NCI-H1930 (cell line): Measurements from ENCODE around the gene B4GALT2.

ENCODE experiments used
- DNase-seq, 2 experiments: peaks; one replicate each; lab custom pipeline; 2025; lab: John Stamatoyannopoulos, UW

B4GALT2 gene

DNA sequence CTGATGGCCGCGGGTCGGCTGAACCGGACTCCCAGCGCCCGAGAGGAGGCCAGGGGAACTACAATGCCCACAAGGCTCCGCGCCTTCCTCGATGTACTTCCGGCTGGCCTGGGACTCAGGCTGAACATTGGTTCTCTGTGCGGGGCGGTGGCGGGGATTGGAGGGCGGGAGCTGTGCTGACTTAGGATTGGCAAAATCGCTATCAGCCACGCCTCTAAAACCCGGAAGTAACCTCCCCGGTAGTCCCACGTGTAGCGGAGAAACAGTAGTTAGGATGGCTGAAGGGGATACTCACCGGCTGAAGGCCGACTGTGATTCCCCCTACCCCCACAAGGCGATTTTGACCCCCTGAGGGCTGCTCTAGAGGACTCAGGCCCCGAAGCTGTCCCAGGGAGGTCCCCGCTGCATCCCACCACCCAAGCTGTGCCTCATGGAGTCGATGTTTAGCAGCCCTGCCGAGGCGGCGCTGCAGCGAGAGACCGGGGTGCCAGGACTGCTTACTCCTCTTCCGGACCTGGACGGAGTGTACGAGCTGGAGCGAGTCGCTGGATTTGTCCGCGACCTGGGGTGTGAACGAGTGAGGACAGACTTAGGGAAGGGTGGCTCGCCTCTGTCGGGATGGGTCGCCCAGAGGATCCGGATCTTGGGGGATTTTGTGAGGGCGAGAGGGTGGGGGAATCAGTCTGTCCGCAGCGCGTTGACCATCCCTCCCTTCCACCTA, 9.1 kb upstream of the B4GALT2 start, which contains the start of gene DPH2:
Gene DPH2 (plus strand): TSS at position 265 of the 721 bp plus-strand sequence. CDS start 166 bp downstream, at position 431.
- DNase-seq = peak; percentile 94 to 95

DNA sequence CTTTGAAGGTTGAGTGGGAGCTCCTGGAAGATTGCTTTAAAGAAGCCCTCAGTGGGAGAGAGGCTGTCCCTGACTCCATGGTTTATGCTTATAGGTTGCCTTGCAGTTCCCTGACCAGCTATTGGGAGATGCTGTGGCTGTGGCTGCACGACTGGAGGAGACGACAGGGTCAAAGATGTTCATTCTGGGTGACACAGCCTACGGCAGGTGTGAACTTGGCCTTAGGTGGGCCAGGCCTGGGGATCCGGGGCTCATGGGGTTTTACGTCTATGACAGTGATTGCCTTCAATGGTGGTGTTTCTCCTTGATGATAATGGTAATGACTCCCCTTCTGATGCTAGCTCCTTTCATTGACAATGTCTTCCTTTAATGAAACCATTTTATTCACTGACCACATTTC, 8.5 kb upstream of the B4GALT2 start:
- no peak for DNase-seq

DNA sequence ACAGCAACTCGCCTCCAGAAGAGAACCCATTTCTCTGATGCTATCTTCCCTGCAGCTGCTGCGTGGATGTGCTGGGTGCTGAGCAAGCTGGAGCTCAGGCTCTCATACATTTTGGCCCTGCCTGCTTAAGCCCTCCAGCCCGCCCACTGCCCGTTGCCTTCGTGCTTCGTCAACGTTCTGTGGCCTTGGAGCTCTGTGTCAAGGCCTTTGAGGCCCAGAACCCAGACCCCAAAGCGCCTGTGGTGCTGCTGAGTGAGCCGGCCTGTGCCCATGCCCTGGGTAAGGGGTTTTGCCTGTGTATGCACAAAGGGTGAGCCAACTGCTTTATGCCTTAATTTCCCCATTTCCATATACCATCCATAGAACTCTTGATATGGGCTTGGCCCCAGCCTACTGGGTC, 8.1 kb upstream of the B4GALT2 start:
- DNase-seq = no peak

DNA sequence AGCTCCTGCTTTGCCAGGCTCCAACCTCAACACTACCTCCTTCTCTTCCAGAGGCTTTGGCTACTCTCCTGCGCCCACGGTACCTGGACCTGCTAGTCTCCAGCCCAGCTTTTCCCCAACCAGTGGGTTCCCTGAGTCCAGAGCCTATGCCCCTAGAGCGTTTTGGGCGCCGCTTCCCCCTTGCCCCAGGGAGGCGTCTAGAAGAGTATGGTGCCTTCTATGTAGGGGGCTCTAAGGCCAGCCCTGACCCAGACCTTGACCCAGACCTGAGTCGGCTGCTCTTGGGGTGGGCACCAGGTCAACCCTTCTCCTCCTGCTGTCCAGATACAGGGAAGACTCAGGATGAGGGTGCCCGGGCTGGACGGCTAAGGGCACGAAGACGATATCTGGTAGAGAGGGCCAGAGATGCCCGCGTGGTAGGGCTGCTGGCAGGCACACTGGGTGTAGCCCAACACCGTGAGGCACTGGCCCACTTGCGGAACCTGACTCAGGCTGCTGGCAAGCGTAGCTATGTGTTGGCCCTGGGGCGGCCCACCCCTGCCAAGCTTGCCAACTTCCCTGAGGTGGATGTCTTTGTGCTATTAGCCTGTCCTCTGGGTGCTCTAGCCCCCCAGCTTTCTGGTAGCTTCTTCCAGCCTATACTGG, 7.6 kb upstream of the B4GALT2 start:
- no peak for DNase-seq

DNA sequence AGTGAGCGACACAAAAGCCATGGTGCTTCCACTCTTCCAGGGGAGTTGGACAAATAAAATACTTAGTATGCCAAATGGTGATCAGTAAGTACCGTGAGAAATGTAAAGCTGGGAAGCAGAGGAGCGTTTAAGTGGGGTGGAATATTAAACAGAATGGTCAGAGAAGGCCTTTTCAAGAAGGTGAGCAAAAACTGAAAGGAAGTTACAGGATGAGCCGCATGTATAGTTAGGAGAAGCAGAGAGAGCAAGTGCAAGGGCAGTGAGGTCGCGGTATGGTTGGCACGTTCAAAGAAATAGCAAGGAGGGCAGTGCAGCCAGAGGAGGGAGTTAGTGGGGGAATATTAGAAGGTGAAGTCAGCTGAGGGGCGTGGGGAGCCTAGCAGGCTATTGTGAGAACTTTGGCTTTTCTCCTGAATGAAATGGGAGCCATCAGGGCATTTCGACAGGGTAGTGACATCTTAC, 5.0 kb upstream of the B4GALT2 start:
- DNase-seq = no peak

DNA sequence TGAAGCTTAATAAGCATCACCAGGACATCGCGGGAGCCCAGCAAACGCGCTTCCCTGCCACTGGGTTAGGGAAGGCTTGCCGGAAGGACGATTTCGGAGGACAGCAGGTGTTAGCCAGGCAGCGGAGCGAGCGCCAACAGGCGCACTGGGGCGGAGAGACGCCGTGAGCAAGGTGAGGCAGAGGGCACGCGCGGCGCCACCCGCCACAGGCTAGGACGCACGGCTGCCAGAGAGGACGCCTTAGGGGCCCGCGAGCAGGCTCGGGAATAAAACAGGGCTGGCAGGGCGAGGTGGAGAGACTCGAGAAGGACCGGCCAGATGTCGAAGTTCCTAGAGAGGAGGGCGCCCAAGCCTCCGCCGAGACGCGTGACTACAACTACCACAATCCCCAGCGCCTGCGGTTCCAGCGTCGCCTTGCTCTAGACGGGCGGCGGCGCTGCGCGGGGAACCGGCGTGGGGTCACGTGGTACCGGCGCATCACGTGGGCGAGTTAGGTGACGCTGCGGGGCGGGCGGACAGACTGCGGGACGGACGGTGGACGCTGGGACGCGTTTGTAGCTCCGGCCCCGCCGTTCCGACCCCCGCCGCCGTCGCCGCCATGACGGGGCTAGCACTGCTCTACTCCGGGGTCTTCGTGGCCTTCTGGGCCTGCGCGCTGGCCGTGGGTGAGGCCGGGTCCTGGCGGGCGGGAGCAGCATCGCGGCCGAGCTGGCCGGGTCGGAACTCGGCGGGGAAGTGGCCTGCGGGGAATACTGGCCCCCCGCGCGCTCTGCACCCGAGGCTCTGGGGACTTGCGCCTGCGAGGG, 4.4 kb upstream of the B4GALT2 start, which contains the start of gene ATP6V0B:
Gene ATP6V0B (plus strand): TSS at position 518 of the 806 bp plus-strand sequence. CDS start 81 bp downstream, at position 599.
- peak; percentile 83 to 92 for DNase-seq

DNA sequence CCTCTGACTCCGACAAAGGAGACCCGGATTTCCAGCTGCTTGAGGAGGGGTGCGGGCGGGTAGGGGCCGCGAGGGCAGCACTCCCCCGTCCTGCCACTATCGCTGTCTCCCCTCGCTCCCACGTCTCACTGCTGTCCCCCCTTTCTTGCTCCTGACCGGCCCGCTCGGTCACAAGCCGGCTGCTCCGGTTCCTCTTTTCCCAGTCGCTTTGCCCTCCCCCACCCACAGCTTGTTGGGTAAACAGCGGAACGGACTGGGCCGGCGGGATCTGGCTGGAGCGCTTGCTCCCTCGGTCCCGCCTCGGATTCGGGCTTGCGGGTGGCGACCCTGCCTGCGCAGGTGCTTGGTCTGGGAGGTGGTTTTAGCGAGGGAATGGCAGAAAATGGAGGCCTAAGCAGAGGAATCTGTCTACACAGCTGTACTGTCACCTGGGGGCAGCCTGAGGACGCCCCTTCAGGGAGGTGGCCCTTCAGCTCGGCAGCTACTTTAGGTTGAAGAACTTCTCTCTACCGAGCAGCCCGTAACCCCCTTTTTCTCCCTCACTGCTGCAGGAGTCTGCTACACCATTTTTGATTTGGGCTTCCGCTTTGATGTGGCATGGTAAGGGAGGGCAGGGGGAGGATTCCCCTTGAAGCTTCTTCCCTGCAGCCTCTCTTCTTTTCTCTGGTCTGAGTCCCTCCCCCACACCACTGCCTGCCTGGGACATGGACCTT, 3.6 kb upstream of the B4GALT2 start:
- DNase-seq = no peak

DNA sequence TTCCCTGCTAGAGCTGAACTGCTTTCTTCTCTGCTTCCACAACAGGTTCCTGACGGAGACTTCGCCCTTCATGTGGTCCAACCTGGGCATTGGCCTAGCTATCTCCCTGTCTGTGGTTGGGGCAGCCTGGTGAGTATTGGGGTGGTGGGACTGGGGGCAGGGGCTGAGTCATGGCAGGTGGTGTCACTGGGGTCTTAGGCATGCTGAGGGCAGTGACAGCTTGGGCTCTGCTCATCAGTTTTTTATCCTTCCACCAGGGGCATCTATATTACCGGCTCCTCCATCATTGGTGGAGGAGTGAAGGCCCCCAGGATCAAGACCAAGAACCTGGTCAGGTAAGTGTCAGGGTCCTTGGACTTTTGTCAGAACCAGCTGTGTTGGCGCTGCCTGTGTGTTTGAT, 3.0 kb upstream of the B4GALT2 start:
- no peak for DNase-seq

DNA sequence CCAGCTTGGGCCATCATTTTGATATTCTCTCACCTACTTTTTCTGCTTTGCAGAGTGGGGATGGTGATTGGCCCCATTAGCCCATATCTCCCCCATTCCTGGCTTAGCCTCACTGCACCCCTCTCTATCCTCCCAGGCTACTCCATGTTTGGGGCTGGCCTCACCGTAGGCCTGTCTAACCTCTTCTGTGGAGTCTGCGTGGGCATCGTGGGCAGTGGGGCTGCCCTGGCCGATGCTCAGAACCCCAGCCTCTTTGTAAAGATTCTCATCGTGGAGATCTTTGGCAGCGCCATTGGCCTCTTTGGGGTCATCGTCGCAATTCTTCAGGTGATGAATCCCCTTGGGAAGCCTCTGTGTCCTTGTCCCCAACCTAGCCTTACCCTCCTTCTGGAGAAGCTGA, 2.1 kb upstream of the B4GALT2 start:
- no peak for DNase-seq

DNA sequence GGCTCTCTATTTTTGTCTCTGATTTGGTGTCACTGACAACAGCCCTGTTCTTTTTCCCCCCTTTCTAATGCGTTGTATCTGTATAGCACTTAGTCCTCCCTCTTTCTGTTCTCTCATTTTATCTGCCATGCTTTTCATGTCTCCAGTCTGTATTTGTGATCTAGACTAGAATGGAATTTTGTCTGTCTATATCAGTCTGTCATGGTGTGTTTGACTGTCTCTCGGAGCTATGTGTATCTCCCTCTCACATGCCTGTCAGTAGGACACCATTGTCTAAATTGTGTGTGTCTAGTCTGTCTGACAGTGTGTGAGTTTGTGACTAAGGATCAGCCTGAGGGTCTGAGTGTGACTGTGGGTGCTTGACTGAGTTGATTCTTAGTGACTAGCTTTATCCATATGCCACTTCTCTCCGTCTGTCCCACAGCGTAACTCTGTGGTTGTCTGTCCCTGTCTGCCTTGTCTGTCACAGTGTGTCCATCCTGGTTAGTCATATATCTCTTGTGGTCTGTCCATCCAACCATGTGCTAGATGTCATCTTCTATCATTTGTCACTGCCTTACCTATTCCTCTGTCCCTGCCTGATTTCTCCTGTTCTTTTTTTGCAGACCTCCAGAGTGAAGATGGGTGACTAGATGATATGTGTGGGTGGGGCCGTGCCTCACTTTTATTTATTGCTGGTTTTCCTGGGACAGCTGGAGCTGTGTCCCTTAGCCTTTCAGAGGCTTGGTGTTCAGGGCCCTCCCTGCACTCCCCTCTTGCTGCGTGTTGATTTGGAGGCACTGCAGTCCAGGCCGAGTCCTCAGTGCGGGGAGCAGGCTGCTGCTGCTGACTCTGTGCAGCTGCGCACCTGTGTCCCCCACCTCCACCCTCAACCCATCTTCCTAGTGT, 1.4 kb upstream of the B4GALT2 start:
- no peak for DNase-seq

DNA sequence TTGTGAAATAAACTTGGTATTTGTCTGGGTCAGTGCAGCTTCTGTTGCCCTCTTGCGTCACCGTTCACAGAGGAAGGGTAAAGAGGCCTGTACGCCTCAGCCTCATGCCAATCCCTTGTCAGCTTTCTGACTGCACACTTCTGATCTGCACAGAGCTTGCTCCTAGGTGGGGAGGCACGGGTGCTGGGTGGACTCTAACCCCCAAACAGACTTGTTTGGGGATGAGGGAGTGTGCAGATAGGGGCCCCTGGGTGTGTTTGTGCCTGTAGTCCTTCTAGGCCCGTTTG, 803 bp upstream of the B4GALT2 start:
- no peak for DNase-seq

DNA sequence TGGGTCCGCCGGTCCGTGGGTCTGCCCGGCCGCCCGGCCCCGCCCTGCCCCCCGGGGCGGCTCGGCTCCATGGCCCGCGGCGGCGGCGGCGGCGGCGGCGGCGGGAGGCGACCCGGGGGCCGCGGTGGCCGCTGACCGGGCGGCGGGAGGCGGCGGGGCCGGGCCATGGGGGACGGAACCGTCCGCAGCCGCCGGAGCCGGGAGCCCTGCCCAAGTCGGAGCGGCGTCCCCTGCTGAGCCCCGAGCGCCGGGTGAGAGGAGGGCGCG, 184 bp downstream of the B4GALT2 start:
- DNase-seq = no peak

DNA sequence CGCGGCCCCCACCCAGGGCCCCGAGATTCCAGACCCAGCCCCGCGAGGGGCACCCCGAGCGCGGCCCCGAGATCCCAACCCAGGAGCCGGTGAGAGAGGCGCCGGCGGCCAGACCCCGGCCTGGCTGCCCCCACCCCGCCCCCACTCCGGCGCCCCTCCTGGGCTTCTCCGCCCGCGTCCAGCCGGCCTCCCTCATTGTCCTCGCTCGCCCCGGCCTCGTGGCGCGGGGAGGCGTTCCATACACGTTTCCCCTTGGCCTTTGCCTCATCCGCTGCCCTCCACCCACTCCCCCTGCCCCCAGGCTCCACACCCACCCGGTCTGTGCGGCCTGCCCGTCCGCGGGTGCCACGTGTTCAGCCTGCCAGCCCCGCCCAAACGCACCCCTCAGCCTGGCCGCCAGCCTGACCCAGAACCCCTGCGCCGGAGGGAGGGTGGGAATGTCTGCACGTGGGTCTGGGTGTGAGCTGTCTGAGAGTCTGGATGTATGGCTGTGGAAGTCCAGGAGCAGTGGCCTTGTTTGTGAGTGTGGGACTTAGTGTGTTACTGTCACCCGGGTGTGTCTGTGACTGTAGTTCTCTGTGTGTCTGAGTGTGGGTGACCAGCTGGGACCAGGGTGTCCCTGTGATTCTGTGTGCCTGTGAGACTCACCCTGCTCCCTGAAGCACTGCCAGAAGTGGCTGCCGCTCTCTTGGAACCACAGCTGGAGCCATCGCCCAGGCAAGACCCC, 681 bp downstream of the B4GALT2 start:
- DNase-seq = no peak

DNA sequence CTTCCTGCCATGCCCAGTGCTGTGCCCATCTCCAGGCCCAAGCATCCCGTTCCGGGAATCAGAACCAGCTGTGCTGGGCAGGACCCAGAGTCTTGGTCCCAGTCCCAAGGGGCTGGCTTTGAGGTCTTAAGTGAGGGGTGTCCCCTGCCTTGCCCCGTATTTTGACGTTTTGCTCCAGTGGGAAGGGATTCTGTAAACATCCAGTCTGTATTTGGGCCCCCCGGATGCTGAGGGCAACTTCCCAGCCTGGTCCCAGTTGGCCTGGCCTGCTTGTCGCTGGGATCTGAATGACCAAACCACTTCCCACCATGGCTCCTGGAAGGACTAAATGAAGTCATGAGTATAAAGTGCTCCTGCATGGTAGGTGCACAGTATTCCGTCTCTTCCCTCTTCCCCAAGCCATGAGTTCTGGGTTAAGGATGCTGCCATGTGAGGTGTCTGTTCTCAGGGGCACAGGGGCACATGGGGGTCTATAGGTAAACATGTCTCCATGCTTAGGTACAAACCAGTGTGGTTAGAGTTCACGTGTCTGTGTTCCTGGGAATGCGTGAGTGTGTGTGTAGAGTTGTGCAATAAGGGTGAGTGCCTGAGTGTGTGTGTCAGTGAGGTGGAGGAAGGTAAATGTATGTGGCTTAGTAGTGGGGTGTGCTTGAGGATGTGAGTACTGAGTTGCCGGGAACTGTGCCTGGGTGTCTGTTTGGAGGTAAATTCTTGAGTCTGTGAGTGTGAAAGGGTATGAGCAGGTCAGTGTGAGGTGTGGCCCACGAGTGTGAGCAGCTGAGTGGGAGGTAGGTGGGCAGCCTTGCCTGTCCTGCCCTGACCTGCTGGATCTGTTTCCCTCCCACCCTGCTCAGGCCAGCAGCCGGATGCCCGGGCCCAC, 1.5 kb downstream of the B4GALT2 start:
- DNase-seq = no peak

DNA sequence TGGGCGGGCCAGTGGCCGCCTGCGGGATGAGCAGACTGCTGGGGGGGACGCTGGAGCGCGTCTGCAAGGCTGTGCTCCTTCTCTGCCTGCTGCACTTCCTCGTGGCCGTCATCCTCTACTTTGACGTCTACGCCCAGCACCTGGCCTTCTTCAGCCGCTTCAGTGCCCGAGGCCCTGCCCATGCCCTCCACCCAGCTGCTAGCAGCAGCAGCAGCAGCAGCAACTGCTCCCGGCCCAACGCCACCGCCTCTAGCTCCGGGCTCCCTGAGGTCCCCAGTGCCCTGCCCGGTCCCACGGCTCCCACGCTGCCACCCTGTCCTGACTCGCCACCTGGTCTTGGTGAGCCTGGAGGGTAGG, 2.1 kb downstream of the B4GALT2 start:
- DNase-seq = no peak

DNA sequence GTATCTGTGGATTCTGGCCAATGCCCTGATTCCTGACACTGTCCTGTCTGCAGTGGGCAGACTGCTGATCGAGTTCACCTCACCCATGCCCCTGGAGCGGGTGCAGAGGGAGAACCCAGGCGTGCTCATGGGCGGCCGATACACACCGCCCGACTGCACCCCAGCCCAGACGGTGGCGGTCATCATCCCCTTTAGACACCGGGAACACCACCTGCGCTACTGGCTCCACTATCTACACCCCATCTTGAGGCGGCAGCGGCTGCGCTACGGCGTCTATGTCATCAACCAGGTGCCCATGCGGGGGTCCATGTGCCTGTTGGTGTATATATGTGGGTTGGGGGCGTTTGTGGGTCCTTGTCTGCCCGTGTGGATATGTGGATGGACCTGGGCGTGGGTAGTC, 2.6 kb downstream of the B4GALT2 start:
- no peak for DNase-seq

DNA sequence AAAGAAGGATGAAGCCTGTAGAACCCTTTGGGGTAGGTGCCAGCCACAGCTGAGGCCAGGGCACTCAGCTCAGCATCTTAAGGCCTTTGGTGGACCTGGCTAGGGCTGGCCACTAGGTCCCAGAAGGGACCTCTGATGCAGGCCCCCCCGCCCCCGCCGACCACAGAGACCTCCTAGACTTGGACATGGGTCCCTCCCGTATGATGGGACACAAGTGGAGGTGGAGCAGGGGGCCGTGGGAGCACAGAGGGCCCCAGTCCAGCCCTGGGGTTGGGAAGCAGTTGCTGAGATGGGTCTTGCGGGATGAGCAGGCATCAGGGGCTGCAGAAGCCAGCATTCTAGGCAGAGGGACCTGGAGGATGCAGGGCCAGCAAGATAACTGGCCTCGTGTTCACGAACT, 3.2 kb downstream of the B4GALT2 start:
- no peak for DNase-seq

DNA sequence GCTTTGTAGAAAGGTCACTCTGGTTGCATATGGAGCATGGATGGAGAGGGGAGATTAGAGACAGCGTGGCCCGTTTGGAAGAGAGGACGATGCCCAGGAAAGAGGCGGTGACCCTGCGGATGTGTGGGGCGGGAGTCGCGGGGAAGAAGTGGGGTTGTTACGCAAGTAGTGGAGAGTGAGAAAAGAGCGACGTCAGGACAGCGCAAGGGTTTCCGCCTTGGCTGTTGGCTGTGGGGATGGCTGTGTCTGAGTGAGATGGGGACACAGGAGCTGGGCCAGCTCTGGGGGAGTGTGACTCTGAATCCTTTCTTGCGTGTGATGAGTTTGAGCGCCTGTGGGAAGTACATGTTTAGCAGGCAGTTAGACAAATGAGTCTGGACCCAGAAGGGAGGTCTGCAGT, 3.8 kb downstream of the B4GALT2 start:
- no peak for DNase-seq

DNA sequence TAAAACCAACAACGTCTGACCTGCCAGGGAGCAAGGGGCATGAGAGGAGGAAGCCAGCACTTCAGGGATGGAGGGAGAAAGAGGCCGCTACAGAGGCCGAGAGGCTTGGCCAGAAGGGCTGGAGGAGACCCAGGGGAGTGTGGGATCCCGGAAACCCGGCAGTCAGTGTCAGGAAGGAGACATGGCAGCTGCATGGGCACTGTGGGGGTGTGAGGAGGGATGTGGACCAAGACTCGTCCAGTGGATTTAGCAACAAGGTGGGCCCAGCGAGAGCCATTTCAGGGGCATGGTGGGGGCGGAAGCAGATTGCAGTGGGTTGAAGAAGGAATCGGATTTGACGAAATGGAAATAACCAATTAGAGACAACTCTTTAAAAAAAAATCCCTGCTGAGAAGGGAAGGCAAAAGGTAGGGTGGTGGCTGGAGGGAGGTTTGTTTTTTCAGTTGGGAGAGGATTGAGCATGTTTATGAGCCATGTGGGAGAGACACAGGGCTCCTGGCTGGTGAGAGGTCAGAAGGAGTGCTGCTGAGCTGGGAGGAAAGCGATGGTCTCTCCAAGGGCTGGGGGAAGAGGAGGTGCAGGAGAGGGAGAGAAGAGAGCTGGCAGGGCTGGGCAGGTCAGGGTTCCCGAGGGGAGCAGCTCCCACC, 4.4 kb downstream of the B4GALT2 start:
- no peak for DNase-seq
